Activated CD8-positive, alpha-beta memory T cell treated with anti-CD3 and anti-CD28 coated beads, Interleukin-2, amount 10 ng/mL, durations not matched to agents 7 days and 5 days (primary cell): Measurements from ENCODE around the gene FAM111B. TPM values are rescaled to one million over a fixed set of nuclear protein-coding genes. Genes with fewer than 3 reads are reported as not detected.
"Not testable (repeated sequence)": the region's sequence is repeated elsewhere in the genome, so short reads cannot be mapped to it uniquely, and the experiment has no call there.

Source experiments
- ATAC-seq: fragments of 150-1000 bp; cut with Tn5 transposase; one replicate; pipeline ENCODE4 v1.10.0; 2021; ENCODE audit warnings: moderate library complexity
- CTCF ChIA-PET: fragments of 350-600 bp; sonication (Branson Sonifier 250); formaldehyde crosslinking; loops from one replicate; lab custom pipeline; 2021; ENCODE audit warnings: antibody characterized with exemption; lab: Charles Lee
- DNase-seq: peaks from one replicate; pipeline ENCODE4 v3.0.0-alpha.2; 2020
- H3K27ac Mint-ChIP-seq: one replicate; pipeline ENCODE4 v1.8.0; 2021; ENCODE audit warnings: mild to moderate bottlenecking, mixed read lengths
- H3K27me3 Mint-ChIP-seq: one replicate; pipeline ENCODE4 v1.8.0; 2021; ENCODE audit warnings: mixed read lengths
- H3K36me3 Mint-ChIP-seq: one replicate; pipeline ENCODE4 v1.8.0; 2021; ENCODE audit warnings: mild to moderate bottlenecking, mixed read lengths
- H3K4me1 Mint-ChIP-seq: one replicate; pipeline ENCODE4 v1.8.0; 2021; ENCODE audit warnings: mixed read lengths
- H3K4me3 Mint-ChIP-seq: one replicate; pipeline ENCODE4 v1.8.0; 2021; ENCODE audit warnings: mild to moderate bottlenecking, moderate library complexity, mixed read lengths
- H3K9me3 Mint-ChIP-seq: one replicate; pipeline ENCODE4 v1.8.0; 2022; ENCODE audit warnings: low read depth, mixed read lengths
- total RNA-seq, 2 experiments: library from RNA; stranded (reverse); gene quantifications; one replicate each; pipeline ENCODE4 v1.2.3, GENCODE V29; 2021

FAM111B gene
- total RNA-seq, 2 experiments from 2014 or later = 42.7 to 46.5 TPM

- DNase-seq (no peak), ATAC-seq (no peak)
- H3K27me3 Mint-ChIP-seq = no peaks in the 10 kb centered on the region
- peaks cover 17% of the 10 kb centered on the region for H3K9me3 Mint-ChIP-seq
- H3K4me3 Mint-ChIP-seq = no peak overlapping the region
- no peak overlapping the region for H3K27ac Mint-ChIP-seq
- H3K36me3 Mint-ChIP-seq = peaks cover 84% of the 10 kb centered on the region
- peaks cover 4% of the 10 kb centered on the region for H3K4me1 Mint-ChIP-seq
- CTCF ChIA-PET = no interaction called here
Measured at GRCh38 chr11:59117774-59118173, 10.7 kb downstream of the FAM111B start.

- no peak overlapping the region for H3K4me3 Mint-ChIP-seq
- no peak for ATAC-seq
- no peaks in the 10 kb centered on the region for H3K27me3 Mint-ChIP-seq
- peaks cover 24% of the 10 kb centered on the region for H3K9me3 Mint-ChIP-seq
- H3K4me1 Mint-ChIP-seq = peaks cover 1% of the 10 kb centered on the region
- DNase-seq = no peak
- CTCF ChIA-PET = interaction anchor here (0.8 to 1.8 kb wide), 2 partner anchors 16 to 490 kb away, joined by 3 to 8 read pairs; no protein-coding TSS in a partner anchor
- H3K27ac Mint-ChIP-seq = no peak overlapping the region
- H3K36me3 Mint-ChIP-seq = peaks cover 80% of the 10 kb centered on the region
Measured at GRCh38 chr11:59119826-59120225, 12.8 kb downstream of the FAM111B start.

- ATAC-seq (peak; percentile 99), DNase-seq (peak; percentile 92)
- CTCF ChIA-PET = interaction anchor here (0.6 to 2.7 kb wide), 30 partner anchors 8 to 483 kb away, joined by 3 to 42 read pairs (median 7); partner anchors contain the start of genes DTX4 and FAM111B
- Mint-ChIP-seq H3K27ac (peak overlapping the region; percentile 71), H3K36me3 (peaks cover 48% of the 10 kb centered on the region), H3K4me3 (peak overlapping the region; percentile 3), H3K4me1 (peaks cover 22% of the 10 kb centered on the region), H3K9me3 (peaks cover 12% of the 10 kb centered on the region), H3K27me3 (no peaks in the 10 kb centered on the region)
Measured at GRCh38 chr11:59135648-59136461, 28.8 kb downstream of the FAM111B start.

- H3K4me3 Mint-ChIP-seq, H3K9me3 Mint-ChIP-seq, ATAC-seq, H3K27ac Mint-ChIP-seq, H3K27me3 Mint-ChIP-seq, DNase-seq: not testable (repeated sequence)
- Mint-ChIP-seq H3K4me1 (peaks cover 29% of the 10 kb centered on the region), H3K36me3 (peaks cover 42% of the 10 kb centered on the region)
- CTCF ChIA-PET = interaction anchor here (0.9 to 2.7 kb wide), 24 partner anchors 9 to 483 kb away, joined by 3 to 42 read pairs (median 8); partner anchors contain the start of genes DTX4 and FAM111B
Measured at GRCh38 chr11:59136551-59136950, 29.5 kb downstream of the FAM111B start.

GRCh38 chr11:59137190-59137589, 30.2 kb downstream of the FAM111B start:
- Mint-ChIP-seq H3K9me3 (peaks cover 7% of the 10 kb centered on the region), H3K27me3 (no peaks in the 10 kb centered on the region), H3K4me1 (peaks cover 33% of the 10 kb centered on the region), H3K4me3 (no peak overlapping the region), H3K27ac (no peak overlapping the region), H3K36me3 (peaks cover 36% of the 10 kb centered on the region)
- DNase-seq (no peak), ATAC-seq (no peak)
- CTCF ChIA-PET = no interaction called here

- Mint-ChIP-seq H3K27ac (no peak overlapping the region), H3K4me3 (no peak overlapping the region), H3K9me3 (no peaks in the 10 kb centered on the region), H3K4me1 (peaks cover 37% of the 10 kb centered on the region), H3K36me3 (peaks cover 23% of the 10 kb centered on the region), H3K27me3 (no peaks in the 10 kb centered on the region)
- ATAC-seq (no peak), DNase-seq (no peak)
- CTCF ChIA-PET = interaction anchor here (3.7 to 4.4 kb wide), 2 partner anchors 19 to 85 kb away, joined by 12 to 53 read pairs; no protein-coding TSS in a partner anchor
Measured at GRCh38 chr11:59138643-59139042, 31.6 kb downstream of the FAM111B start.

GRCh38 chr11:59141191-59141590, 34.2 kb downstream of the FAM111B start:
- H3K4me1 Mint-ChIP-seq = peaks cover 39% of the 10 kb centered on the region
- H3K9me3 Mint-ChIP-seq = no peaks in the 10 kb centered on the region
- peak overlapping the region; percentile 96 for H3K4me3 Mint-ChIP-seq
- peaks cover 26% of the 10 kb centered on the region for H3K36me3 Mint-ChIP-seq
- DNase-seq = no peak
- peak overlapping the region; percentile 97 for H3K27ac Mint-ChIP-seq
- no peak for ATAC-seq
- CTCF ChIA-PET = interaction anchor here (1.4 to 4.4 kb wide), 4 partner anchors 16 to 88 kb away, joined by 3 to 53 read pairs (median 8); no protein-coding TSS in a partner anchor
- no peaks in the 10 kb centered on the region for H3K27me3 Mint-ChIP-seq

GRCh38 chr11:59141673-59142460, 34.8 kb downstream of the FAM111B start:
- Mint-ChIP-seq H3K9me3 (no peaks in the 10 kb centered on the region), H3K4me1 (peaks cover 42% of the 10 kb centered on the region), H3K27ac (peak overlapping the region; percentile 97), H3K4me3 (peak overlapping the region; percentile 96), H3K36me3 (peaks cover 32% of the 10 kb centered on the region), H3K27me3 (no peaks in the 10 kb centered on the region)
- ATAC-seq (peak; percentile 0), DNase-seq (no peak)
- CTCF ChIA-PET = interaction anchor here (1.0 to 4.4 kb wide), 10 partner anchors 10 to 89 kb away, joined by 3 to 53 read pairs (median 6); partner anchors contain the start of genes DTX4 and FAM111B

GRCh38 chr11:59142530-59143507, 35.8 kb downstream of the FAM111B start, which contains the start of gene FAM111A:
Gene FAM111A (plus strand): TSS chr11:59142856. CDS start chr11:59148873, 6,017 bp downstream.
- Mint-ChIP-seq H3K4me3 (peak within 1 kb of the TSS; percentile 96), H3K27me3 (no peaks in the 10 kb centered on the region), H3K9me3 (no peaks in the 10 kb centered on the region), H3K36me3 (peaks cover 41% of the 10 kb centered on the region), H3K4me1 (peaks cover 52% of the 10 kb centered on the region), H3K27ac (peak within 1 kb of the TSS; percentile 97)
- peak; percentile 93 for ATAC-seq
- CTCF ChIA-PET = interaction anchor here (0.6 to 4.4 kb wide), 9 partner anchors 9 to 1848 kb away, joined by 3 to 53 read pairs (median 6); partner anchors contain the start of genes DTX4 and FAM111B
- peak; percentile 95 for DNase-seq

GRCh38 chr11:59144096-59144495, 37.1 kb downstream of the FAM111B start:
- H3K27me3 Mint-ChIP-seq = no peaks in the 10 kb centered on the region
- ATAC-seq (no peak), DNase-seq (no peak)
- peaks cover 49% of the 10 kb centered on the region for H3K36me3 Mint-ChIP-seq
- peak overlapping the region; percentile 96 for H3K4me3 Mint-ChIP-seq
- peak overlapping the region; percentile 97 for H3K27ac Mint-ChIP-seq
- CTCF ChIA-PET = interaction anchor here (0.9 to 4.0 kb wide), 11 partner anchors 9 to 576 kb away, joined by 3 to 39 read pairs (median 5); partner anchors contain the start of genes DTX4, FAM111B and LPXN
- H3K4me1 Mint-ChIP-seq = peaks cover 64% of the 10 kb centered on the region
- no peaks in the 10 kb centered on the region for H3K9me3 Mint-ChIP-seq

- peaks cover 51% of the 10 kb centered on the region for H3K36me3 Mint-ChIP-seq
- peak overlapping the region; percentile 96 for H3K4me3 Mint-ChIP-seq
- ATAC-seq (peak; percentile 66), DNase-seq (peak; percentile 91)
- CTCF ChIA-PET = interaction anchor here (0.9 to 4.0 kb wide), 13 partner anchors 9 to 1344 kb away, joined by 3 to 39 read pairs (median 4); partner anchors contain the start of genes DTX4, FAM111B and LPXN
- H3K27me3 Mint-ChIP-seq = no peaks in the 10 kb centered on the region
- H3K4me1 Mint-ChIP-seq = peaks cover 69% of the 10 kb centered on the region
- peak overlapping the region; percentile 97 for H3K27ac Mint-ChIP-seq
- no peaks in the 10 kb centered on the region for H3K9me3 Mint-ChIP-seq
Measured at GRCh38 chr11:59144579-59145345, 37.7 kb downstream of the FAM111B start.
